T follicular helper cell (primary cell): Measurements from ENCODE around the gene VTN.

ENCODE experiments used
- DNase-seq: peaks from one replicate; pipeline ENCODE4 v3.0.0-alpha.2; 2020; ENCODE audit warnings: low read depth
- total RNA-seq, 2 experiments: gene quantifications; one replicate each; lab custom pipeline; 2026; lab: John Stamatoyannopoulos, UW

Gene VTN
- total RNA-seq: 0.06 to 0.13 reads per million in 2 experiments

- DNase-seq: no peak
These were observed at the start of gene VTN for GRCh38 chr17:28370035-28370743. Gene VTN (minus strand): TSS chr17:28370307. CDS start chr17:28370203, 104 bp downstream.

- peak; percentile 14 for DNase-seq
These were observed 46.7 kb upstream of the VTN start for GRCh38 chr17:28416703-28417311.

GRCh38 chr17:28415886-28416285 is 45.8 kb upstream of the VTN start:
- no peak for DNase-seq

GRCh38 chr17:28413804-28414203 is 43.7 kb upstream of the VTN start:
- DNase-seq: no peak

GRCh38 chr17:28412099-28412498 is 42.0 kb upstream of the VTN start:
- no peak for DNase-seq

- no peak for DNase-seq
These were observed 37.8 kb upstream of the VTN start for GRCh38 chr17:28407974-28408306.

- no peak for DNase-seq
These were observed 37.2 kb upstream of the VTN start for GRCh38 chr17:28407130-28407973.

GRCh38 chr17:28406473-28406814 is 36.3 kb upstream of the VTN start:
- no peak for DNase-seq

GRCh38 chr17:28405632-28406472 is 35.7 kb upstream of the VTN start, which contains the start of gene SLC46A1:
Gene SLC46A1 (minus strand): TSS chr17:28406212. CDS start chr17:28406114, 98 bp downstream.
- DNase-seq: no peak

GRCh38 chr17:28404812-28405570 is 34.9 kb upstream of the VTN start:
- DNase-seq: no peak

- no peak for DNase-seq
These were observed 34.3 kb upstream of the VTN start for GRCh38 chr17:28404461-28404811.

GRCh38 chr17:28404007-28404406 is 33.9 kb upstream of the VTN start:
- DNase-seq: no peak

- DNase-seq: no peak
These were observed 32.7 kb upstream of the VTN start for GRCh38 chr17:28402844-28403243.

- no peak for DNase-seq
These were observed 32.1 kb upstream of the VTN start for GRCh38 chr17:28402224-28402630.

- DNase-seq: no peak
These were observed 29.7 kb upstream of the VTN start for GRCh38 chr17:28399808-28400207.

GRCh38 chr17:28398280-28398981 is 28.3 kb upstream of the VTN start:
- no peak for DNase-seq

GRCh38 chr17:28397687-28398279 is 27.7 kb upstream of the VTN start:
- no peak for DNase-seq

GRCh38 chr17:28397275-28397674 is 27.2 kb upstream of the VTN start:
- DNase-seq: no peak

GRCh38 chr17:28396635-28397239 is 26.6 kb upstream of the VTN start:
- DNase-seq: no peak

GRCh38 chr17:28395968-28396367 is 25.9 kb upstream of the VTN start:
- DNase-seq: no peak
